GM12878 (cell line): Measurements from ENCODE around the gene PYGO2. TPM values are rescaled to one million over a fixed set of nuclear protein-coding genes. Genes with fewer than 3 reads are reported as not detected.

ENCODE experiments used
- CBFB ChIP-seq: IDR thresholded peaks from 2 replicates; pipeline ENCODE4 v1.6.1; 2016; ENCODE audit warnings: antibody characterized with exemption, low read depth
- EGR1 ChIP-seq, 2 experiments: IDR thresholded peaks; 1 replicate in 1 of 2; 2 replicates in 1 of 2; pipeline ENCODE4 v1.6.1; 2011 to 2012; ENCODE audit warnings: low read depth in 2 of 2, low read length in 2 of 2, borderline replicate concordance in 1 of 2, mild to moderate bottlenecking in 1 of 2, moderate library complexity in 1 of 2
- MEF2B ChIP-seq: fragments of 450-650 bp; IDR thresholded peaks from 2 replicates; pipeline ENCODE4 v1.6.1; 2018; ENCODE audit warnings: mild to moderate bottlenecking, moderate library complexity; ENCODE audit not compliant: partially characterized antibody, poor library complexity, severe bottlenecking
- MYC ChIP-seq: IDR thresholded peaks from 2 replicates; pipeline ENCODE4 v1.6.1; 2011; ENCODE audit warnings: mild to moderate bottlenecking, low read length, moderate library complexity, inconsistent platforms; ENCODE audit not compliant: insufficient read depth, insufficient replicate concordance, insufficient read length, severe bottlenecking
- PML ChIP-seq: IDR thresholded peaks from 2 replicates; pipeline ENCODE4 v1.6.1; 2012; ENCODE audit warnings: low read length, inconsistent platforms
- POLR2A ChIP-seq: IDR thresholded peaks from 2 replicates; pipeline ENCODE4 v1.6.1; 2011; ENCODE audit warnings: low read depth, mild to moderate bottlenecking, low read length
- POLR2AphosphoS5 ChIP-seq: IDR thresholded peaks from 2 replicates; pipeline ENCODE4 v1.6.1; 2011; ENCODE audit warnings: mild to moderate bottlenecking, low read length, inconsistent platforms
- RELA ChIP-seq: fragments of 450-650 bp; IDR thresholded peaks from 2 replicates; pipeline ENCODE4 v1.8.0; 2014; ENCODE audit warnings: borderline replicate concordance; ENCODE audit not compliant: partially characterized antibody
- SMC3 ChIP-seq: IDR thresholded peaks from 2 replicates; pipeline ENCODE4 v1.6.1; 2011; ENCODE audit warnings: low read length, improper control_type of control experiment, borderline replicate concordance
- SPI1 ChIP-seq: IDR thresholded peaks from 2 replicates; pipeline ENCODE4 v1.6.1; 2011; ENCODE audit warnings: low read depth, mild to moderate bottlenecking, low read length, moderate library complexity, borderline replicate concordance; ENCODE audit not compliant: insufficient read depth
- SRF ChIP-seq, 2 experiments: IDR thresholded peaks; 2 replicates each; pipeline ENCODE4 v1.6.1; 2011; ENCODE audit warnings: low read depth in 2 of 2, low read length in 2 of 2, mild to moderate bottlenecking in 1 of 2, moderate library complexity in 1 of 2
- ZNF207 ChIP-seq: fragments of 450-650 bp; IDR thresholded peaks from 2 replicates; pipeline ENCODE4 v1.6.1; 2014; ENCODE audit warnings: antibody characterized with exemption, mild to moderate bottlenecking, borderline replicate concordance
- ZNF217 ChIP-seq: fragments of 450-650 bp; IDR thresholded peaks from 2 replicates; pipeline ENCODE4 v1.6.1; 2017; ENCODE audit warnings: antibody characterized with exemption, mild to moderate bottlenecking
- polyA plus RNA-seq, 11 experiments: library from polyadenylated mRNA; depleted of rRNA in 4 of 11; unstranded in 6 of 11; stranded (reverse) in 5 of 11; fragments of >200 nt; fragmentation: Nextera tagmentation in 4 of 11; fragmentation: Illumina TruSeq in 1 of 11; extraction: Ambion mirVana in 4 of 11; extraction: Trizol in 1 of 11; gene quantifications; 1 replicate in 1 of 11; 2 replicates in 10 of 11; pipeline versions ENCODE4 v1.2.1 to v1.2.3, GENCODE V29; 2011 to 2016; ENCODE audit warnings: inconsistent platforms in 2 of 11, missing spikeins in 2 of 11, low read depth in 1 of 11
- total RNA-seq, 4 experiments: library from RNA; depleted of rRNA in 3 of 4; stranded (reverse); fragments of >200 nt in 3 of 4; fragmentation: Illumina TruSeq in 1 of 4; extraction: Trizol in 1 of 4; gene quantifications; 2 replicates each; pipeline versions ENCODE4 v1.2.1 to v1.2.3, GENCODE V29; 2013 to 2021
- TF ChIP-seq, protein P1 (sequence below): fragments of 450-650 bp; IDR thresholded peaks from 2 replicates; pipeline ENCODE4 v1.6.1; 2018; ENCODE audit warnings: borderline replicate concordance, mild to moderate bottlenecking; ENCODE audit not compliant: partially characterized antibody
- TF ChIP-seq, protein P2 (sequence below): fragments of 450-650 bp; IDR thresholded peaks from 2 replicates; pipeline ENCODE4 v1.6.1; 2017; ENCODE audit warnings: mild to moderate bottlenecking
- TF ChIP-seq, protein P3 (sequence below): fragments of 450-650 bp; IDR thresholded peaks from 2 replicates; pipeline ENCODE4 v1.6.1; 2017; ENCODE audit warnings: low read depth, mild to moderate bottlenecking, moderate library complexity
- TF ChIP-seq, protein P4 (sequence below): fragments of 150-350 bp; IDR thresholded peaks from 2 replicates; pipeline ENCODE4 v1.6.1; 2014; ENCODE audit warnings: mild to moderate bottlenecking, low read depth, low read length
- TF ChIP-seq, protein P5 (sequence below): fragments of 150-350 bp; IDR thresholded peaks from 2 replicates; pipeline ENCODE4 v1.6.1; 2016; ENCODE audit warnings: low read depth, low read length

Gene PYGO2
- total and polyA plus RNA-seq, 10 of the 15 experiments (the other 5 are each of a cell fraction or from before 2014, with no cell fraction given), result 8.1 to 33.8 (median 23.5) TPM

DNA sequence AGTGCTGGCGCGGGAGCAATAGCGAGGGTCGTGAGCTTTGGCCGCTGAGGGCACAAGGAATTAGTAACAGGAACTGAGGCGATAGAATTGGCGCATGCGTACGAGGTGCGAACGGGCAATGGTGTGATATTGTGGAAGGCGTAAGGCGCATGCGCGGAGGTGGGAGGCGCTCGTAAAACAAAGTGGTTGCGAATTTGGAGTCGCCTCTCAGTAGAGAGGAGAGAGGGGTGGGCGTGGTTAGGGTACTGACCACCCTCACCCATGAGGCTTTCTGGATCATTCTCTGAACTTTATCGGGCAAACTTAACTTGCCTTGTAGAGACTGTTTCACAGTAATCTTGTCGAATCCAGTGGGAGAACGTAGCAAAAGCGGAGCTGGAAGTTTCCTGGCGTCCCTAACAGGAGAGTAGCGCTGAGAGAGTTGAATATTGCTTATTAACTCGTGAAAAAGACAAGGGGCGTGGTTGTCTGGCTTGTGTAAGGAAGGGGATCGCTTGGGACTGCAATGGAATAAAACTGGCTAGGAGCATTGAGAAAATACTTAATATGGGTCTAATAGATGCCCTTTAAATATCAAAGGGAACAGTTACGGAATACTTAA is 13.3 kb upstream of the PYGO2 start (continued):
- TF ChIP-seq, protein P1, sequence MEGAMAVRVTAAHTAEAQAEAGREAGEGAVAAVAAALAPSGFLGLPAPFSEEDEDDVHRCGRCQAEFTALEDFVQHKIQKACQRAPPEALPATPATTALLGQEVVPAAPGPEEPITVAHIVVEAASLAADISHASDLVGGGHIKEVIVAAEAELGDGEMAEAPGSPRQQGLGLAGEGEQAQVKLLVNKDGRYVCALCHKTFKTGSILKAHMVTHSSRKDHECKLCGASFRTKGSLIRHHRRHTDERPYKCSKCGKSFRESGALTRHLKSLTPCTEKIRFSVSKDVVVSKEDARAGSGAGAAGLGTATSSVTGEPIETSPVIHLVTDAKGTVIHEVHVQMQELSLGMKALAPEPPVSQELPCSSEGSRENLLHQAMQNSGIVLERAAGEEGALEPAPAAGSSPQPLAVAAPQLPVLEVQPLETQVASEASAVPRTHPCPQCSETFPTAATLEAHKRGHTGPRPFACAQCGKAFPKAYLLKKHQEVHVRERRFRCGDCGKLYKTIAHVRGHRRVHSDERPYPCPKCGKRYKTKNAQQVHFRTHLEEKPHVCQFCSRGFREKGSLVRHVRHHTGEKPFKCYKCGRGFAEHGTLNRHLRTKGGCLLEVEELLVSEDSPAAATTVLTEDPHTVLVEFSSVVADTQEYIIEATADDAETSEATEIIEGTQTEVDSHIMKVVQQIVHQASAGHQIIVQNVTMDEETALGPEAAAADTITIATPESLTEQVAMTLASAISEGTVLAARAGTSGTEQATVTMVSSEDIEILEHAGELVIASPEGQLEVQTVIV, result no peak
- TF ChIP-seq MYC (no peak), ZNF217 (no peak), RELA (peak; percentile 11), CBFB (no peak; the same call in 1 of the 2 replicates), SRF (IDR thresholded peaks at IDR 0.05; ENCODE audit: low read depth in 2 of 2, low read length in 2 of 2) (no peak), SMC3 (no peak), PML (peak; percentile 24; the same call in 1 of the 2 replicates), SPI1 (peak; percentile 59; the same call in 1 of the 2 replicates), ZNF207 (no peak), POLR2AphosphoS5 (peak; percentile 60; the same call in 1 of the 2 replicates), POLR2A (peak; percentile 58; the same call in 1 of the 2 replicates), EGR1 (IDR thresholded peaks at IDR 0.05; ENCODE audit: borderline replicate concordance in 1 of 2, low read depth in 2 of 2, low read length in 2 of 2) (no peak), MEF2B (no peak)
- TF ChIP-seq, protein P2, sequence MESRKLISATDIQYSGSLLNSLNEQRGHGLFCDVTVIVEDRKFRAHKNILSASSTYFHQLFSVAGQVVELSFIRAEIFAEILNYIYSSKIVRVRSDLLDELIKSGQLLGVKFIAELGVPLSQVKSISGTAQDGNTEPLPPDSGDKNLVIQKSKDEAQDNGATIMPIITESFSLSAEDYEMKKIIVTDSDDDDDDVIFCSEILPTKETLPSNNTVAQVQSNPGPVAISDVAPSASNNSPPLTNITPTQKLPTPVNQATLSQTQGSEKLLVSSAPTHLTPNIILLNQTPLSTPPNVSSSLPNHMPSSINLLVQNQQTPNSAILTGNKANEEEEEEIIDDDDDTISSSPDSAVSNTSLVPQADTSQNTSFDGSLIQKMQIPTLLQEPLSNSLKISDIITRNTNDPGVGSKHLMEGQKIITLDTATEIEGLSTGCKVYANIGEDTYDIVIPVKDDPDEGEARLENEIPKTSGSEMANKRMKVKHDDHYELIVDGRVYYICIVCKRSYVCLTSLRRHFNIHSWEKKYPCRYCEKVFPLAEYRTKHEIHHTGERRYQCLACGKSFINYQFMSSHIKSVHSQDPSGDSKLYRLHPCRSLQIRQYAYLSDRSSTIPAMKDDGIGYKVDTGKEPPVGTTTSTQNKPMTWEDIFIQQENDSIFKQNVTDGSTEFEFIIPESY, result no peak
- TF ChIP-seq, protein P3, sequence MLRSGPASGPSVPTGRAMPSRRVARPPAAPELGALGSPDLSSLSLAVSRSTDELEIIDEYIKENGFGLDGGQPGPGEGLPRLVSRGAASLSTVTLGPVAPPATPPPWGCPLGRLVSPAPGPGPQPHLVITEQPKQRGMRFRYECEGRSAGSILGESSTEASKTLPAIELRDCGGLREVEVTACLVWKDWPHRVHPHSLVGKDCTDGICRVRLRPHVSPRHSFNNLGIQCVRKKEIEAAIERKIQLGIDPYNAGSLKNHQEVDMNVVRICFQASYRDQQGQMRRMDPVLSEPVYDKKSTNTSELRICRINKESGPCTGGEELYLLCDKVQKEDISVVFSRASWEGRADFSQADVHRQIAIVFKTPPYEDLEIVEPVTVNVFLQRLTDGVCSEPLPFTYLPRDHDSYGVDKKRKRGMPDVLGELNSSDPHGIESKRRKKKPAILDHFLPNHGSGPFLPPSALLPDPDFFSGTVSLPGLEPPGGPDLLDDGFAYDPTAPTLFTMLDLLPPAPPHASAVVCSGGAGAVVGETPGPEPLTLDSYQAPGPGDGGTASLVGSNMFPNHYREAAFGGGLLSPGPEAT, result no peak
- TF ChIP-seq, protein P4, sequence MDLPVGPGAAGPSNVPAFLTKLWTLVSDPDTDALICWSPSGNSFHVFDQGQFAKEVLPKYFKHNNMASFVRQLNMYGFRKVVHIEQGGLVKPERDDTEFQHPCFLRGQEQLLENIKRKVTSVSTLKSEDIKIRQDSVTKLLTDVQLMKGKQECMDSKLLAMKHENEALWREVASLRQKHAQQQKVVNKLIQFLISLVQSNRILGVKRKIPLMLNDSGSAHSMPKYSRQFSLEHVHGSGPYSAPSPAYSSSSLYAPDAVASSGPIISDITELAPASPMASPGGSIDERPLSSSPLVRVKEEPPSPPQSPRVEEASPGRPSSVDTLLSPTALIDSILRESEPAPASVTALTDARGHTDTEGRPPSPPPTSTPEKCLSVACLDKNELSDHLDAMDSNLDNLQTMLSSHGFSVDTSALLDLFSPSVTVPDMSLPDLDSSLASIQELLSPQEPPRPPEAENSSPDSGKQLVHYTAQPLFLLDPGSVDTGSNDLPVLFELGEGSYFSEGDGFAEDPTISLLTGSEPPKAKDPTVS, result peak; percentile 72
- TF ChIP-seq, protein P5, sequence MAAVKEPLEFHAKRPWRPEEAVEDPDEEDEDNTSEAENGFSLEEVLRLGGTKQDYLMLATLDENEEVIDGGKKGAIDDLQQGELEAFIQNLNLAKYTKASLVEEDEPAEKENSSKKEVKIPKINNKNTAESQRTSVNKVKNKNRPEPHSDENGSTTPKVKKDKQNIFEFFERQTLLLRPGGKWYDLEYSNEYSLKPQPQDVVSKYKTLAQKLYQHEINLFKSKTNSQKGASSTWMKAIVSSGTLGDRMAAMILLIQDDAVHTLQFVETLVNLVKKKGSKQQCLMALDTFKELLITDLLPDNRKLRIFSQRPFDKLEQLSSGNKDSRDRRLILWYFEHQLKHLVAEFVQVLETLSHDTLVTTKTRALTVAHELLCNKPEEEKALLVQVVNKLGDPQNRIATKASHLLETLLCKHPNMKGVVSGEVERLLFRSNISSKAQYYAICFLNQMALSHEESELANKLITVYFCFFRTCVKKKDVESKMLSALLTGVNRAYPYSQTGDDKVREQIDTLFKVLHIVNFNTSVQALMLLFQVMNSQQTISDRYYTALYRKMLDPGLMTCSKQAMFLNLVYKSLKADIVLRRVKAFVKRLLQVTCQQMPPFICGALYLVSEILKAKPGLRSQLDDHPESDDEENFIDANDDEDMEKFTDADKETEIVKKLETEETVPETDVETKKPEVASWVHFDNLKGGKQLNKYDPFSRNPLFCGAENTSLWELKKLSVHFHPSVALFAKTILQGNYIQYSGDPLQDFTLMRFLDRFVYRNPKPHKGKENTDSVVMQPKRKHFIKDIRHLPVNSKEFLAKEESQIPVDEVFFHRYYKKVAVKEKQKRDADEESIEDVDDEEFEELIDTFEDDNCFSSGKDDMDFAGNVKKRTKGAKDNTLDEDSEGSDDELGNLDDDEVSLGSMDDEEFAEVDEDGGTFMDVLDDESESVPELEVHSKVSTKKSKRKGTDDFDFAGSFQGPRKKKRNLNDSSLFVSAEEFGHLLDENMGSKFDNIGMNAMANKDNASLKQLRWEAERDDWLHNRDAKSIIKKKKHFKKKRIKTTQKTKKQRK, result no peak
